Body of pancreas (tissue), 4 donors: ENCODE data around the gene PSEN1. TPM values are rescaled to one million over a fixed set of nuclear protein-coding genes. Genes with fewer than 3 reads are reported as not detected.

Experiments
- ATAC-seq: fragments of 150-250 bp; one replicate; pipeline ENCODE4 v1.9.1; 2016
- DNase-seq, 4 donors: peaks; one replicate each; pipeline ENCODE4 v3.0.0-alpha.2; 2019
- H3K27ac ChIP-seq, 4 donors: fragments of 200-600 bp; sonication (generic); 1 replicate in 3 of 4; 2 replicates in 1 of 4; pipeline versions ENCODE4 v1.5.1 to v1.6.1; 2016 to 2019; ENCODE audit warnings: mild to moderate bottlenecking in 1 of 4, mixed read lengths in 1 of 4, moderate library complexity in 1 of 4
- H3K27me3 ChIP-seq, 2 donors: fragments of 200-600 bp; sonication (generic); one replicate each; pipeline ENCODE4 v1.6.0; 2016; ENCODE audit warnings: mild to moderate bottlenecking in 1 of 2
- H3K36me3 ChIP-seq, 2 donors: fragments of 200-600 bp; sonication (generic); replicated peaks in 1 of 2; 2 replicates each; pipeline ENCODE4 v1.5.1; 2016; ENCODE audit warnings: low read depth in 2 of 2; ENCODE audit not compliant: insufficient read depth in 1 of 2
- H3K4me1 ChIP-seq: fragments of 200-600 bp; sonication (generic); one replicate; pipeline ENCODE4 v1.6.0; 2016
- H3K4me3 ChIP-seq, 2 donors: fragments of 200-600 bp; sonication (generic); 1 replicate in 1 of 2; 2 replicates in 1 of 2; pipeline ENCODE4 v1.5.1; 2016 to 2019
- H3K9me3 ChIP-seq, 3 donors: fragments of 200-600 bp; sonication (generic); 1 replicate in 2 of 3; 2 replicates in 1 of 3; pipeline ENCODE4 v1.5.1; 2016
- CTCF ChIP-seq, 7 experiments: fragments of 450-650 bp in 4 of 7; fragments of 200-600 bp in 3 of 7; sonication (generic) in 3 of 7; IDR thresholded peaks; one replicate each; pipeline ENCODE4 v1.5.1; 2016 to 2019; ENCODE audit warnings: antibody characterized with exemption in 7 of 7
- POLR2A ChIP-seq, 3 donors: fragments of 450-650 bp; IDR thresholded peaks; one replicate each; pipeline ENCODE4 v1.6.1; 2016; ENCODE audit warnings: antibody characterized with exemption in 3 of 3, mild to moderate bottlenecking in 2 of 3
- WGBS, 2 donors: methylation state at CpG; one replicate each; pipeline ENCODE4 v1.1.5; 2017; 5-methylcytosine and 5-hydroxymethylcytosine counted together
- intact Hi-C: fragments of 100-400 bp; cut with DNase I; formaldehyde crosslinking; loops from one replicate; pipeline ENCODE4 v1.15.1; 2023
- total RNA-seq, 2 donors: library from RNA; depleted of rRNA; stranded (reverse); fragments of >200 nt; gene quantifications; one replicate each; pipeline ENCODE4 v1.1.0, GENCODE V29; 2016

PSEN1 gene
- 10 to 100 TPM; 14.2 to 21.8 TPM for total RNA-seq

DNA sequence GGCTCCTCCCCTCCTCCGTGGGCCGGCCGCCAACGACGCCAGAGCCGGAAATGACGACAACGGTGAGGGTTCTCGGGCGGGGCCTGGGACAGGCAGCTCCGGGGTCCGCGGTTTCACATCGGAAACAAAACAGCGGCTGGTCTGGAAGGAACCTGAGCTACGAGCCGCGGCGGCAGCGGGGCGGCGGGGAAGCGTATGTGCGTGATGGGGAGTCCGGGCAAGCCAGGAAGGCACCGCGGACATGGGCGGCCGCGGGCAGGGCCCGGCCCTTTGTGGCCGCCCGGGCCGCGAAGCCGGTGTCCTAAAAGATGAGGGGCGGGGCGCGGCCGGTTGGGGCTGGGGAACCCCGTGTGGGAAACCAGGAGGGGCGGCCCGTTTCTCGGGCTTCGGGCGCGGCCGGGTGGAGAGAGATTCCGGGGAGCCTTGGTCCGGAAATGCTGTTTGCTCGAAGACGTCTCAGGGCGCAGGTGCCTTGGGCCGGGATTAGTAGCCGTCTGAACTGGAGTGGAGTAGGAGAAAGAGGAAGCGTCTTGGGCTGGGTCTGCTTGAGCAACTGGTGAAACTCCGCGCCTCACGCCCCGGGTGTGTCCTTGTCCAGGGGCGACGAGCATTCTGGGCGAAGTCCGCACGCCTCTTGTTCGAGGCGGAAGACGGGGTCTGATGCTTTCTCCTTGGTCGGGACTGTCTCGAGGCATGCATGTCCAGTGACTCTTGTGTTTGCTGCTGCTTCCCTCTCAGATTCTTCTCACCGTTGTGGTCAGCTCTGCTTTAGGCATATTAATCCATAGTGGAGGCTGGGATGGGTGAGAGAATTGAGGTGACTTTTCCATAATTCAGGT, at the start of gene PSEN1:
TSS of gene PSEN1 (plus strand) at position 121 of the 839 bp plus-strand sequence. CDS start 11,513 bp downstream, outside the sequence.
- Histone ChIP-seq H3K9me3 (no peaks in the 10 kb centered on the region), H3K27me3 (no peaks in the 10 kb centered on the region), H3K36me3 (no peaks in the 10 kb centered on the region), H3K4me3 (peak within 1 kb of the TSS; percentile 83 to 96), H3K4me1 (peaks cover 19% of the 10 kb centered on the region), H3K27ac (peak within 1 kb of the TSS; percentile 86 to 98 (median 90))
- ATAC-seq (peak; percentile 98), DNase-seq (peak; percentile 94 to 96 (median 96))
- intact Hi-C loops = no loop called here
- 0% methylated on average over 54 to 71 of the region's 71 CpGs for WGBS, 2 donors
- TF ChIP-seq POLR2A (IDR thresholded peaks at IDR 0.05) (peak; percentile 80 to 92 (median 89)), CTCF (IDR thresholded peaks at IDR 0.05) (no peak)

DNA sequence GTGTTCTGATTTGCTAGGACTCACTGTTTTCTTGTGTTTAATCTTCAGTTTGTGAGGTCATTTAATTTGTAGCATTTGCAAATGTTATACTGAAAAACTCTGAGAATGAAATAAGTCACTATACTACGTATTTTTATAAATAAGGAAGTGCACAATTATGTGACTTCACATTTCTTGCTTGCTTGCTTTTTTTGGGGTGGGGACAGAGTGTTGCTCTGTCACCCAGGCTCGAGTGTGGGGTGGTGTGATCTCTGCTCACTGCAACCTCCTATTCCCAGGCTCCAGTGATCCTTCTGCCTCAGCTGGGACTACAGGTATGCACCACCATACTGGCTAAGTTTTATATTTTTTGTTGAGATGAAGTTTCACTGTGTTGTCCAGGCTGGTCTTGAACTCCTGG, 45.3 kb upstream of the PSEN1 start:
- H3K36me3 ChIP-seq = peaks cover 0 to 29% of the 10 kb centered on the region in 2 donors

DNA sequence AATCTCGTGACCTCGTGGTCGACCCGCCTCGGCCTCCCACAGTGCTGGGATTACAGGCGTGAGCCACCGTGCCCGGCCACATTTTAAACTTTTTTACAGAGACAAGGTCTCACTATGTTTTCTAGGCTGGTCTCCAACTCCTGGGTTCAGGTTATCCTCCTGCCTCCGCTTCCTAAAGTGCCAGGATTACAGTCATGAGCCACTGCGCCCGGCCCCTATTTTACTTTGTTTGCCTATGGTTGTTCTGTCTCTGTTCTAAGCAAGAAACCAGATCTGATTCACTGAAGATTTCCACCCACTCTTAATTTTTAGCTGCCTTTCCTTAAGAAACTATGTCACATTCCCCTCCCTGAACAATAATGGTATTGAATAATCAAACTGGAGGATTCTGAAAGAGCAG, 38.9 kb upstream of the PSEN1 start:
- H3K27ac ChIP-seq = no peak overlapping the region
- H3K36me3 ChIP-seq = peaks cover 0 to 21% of the 10 kb centered on the region in 2 donors
- no peak overlapping the region for H3K4me3 ChIP-seq
- H3K27me3 ChIP-seq = no peaks in the 10 kb centered on the region
- 97% methylated on average over 11 of the region's 11 CpGs for WGBS, 2 donors
- no peak for TF ChIP-seq CTCF (IDR thresholded peaks at IDR 0.05)
- no peak for ATAC-seq
- no peak for DNase-seq
- H3K4me1 ChIP-seq = no peaks in the 10 kb centered on the region
- intact Hi-C loops = no loop called here
- no peaks in the 10 kb centered on the region for H3K9me3 ChIP-seq

More for the DNA sequence above, 45.3 kb upstream of the PSEN1 start:
- intact Hi-C loops = no loop called here
- Histone ChIP-seq H3K27ac (no peak overlapping the region), H3K27me3 (no peaks in the 10 kb centered on the region), H3K4me3 (no peak overlapping the region), H3K9me3 (no peaks in the 10 kb centered on the region), H3K4me1 (no peaks in the 10 kb centered on the region)
- no peak for ATAC-seq
- DNase-seq = no peak
- WGBS, 2 donors = 79 to 95% methylated on average over 2 of the region's 2 CpGs
- no peak for TF ChIP-seq CTCF (IDR thresholded peaks at IDR 0.05)
- no peak for TF ChIP-seq POLR2A (IDR thresholded peaks at IDR 0.05)

GRCh38 chr14:73100334-73100733, 36.0 kb upstream of the PSEN1 start:
- no peaks in the 10 kb centered on the region for H3K4me1 ChIP-seq
- intact Hi-C loops = no loop called here
- DNase-seq (no peak), ATAC-seq (no peak)
- H3K4me3 ChIP-seq = no peak overlapping the region
- TF ChIP-seq POLR2A (IDR thresholded peaks at IDR 0.05) = no peak
- no peak for TF ChIP-seq CTCF (IDR thresholded peaks at IDR 0.05)
- 85 to 91% methylated on average over 4 of the region's 4 CpGs for WGBS, 2 donors
- no peaks in the 10 kb centered on the region for H3K27me3 ChIP-seq
- no peaks in the 10 kb centered on the region for H3K9me3 ChIP-seq
- no peak overlapping the region for H3K27ac ChIP-seq
- peaks cover 0 to 26% of the 10 kb centered on the region in 2 donors for H3K36me3 ChIP-seq
